Choroid plexus epithelial cell (primary cell): ENCODE results near the gene SC5D.

Experiments used
- DNase-seq: peaks from one replicate; pipeline ENCODE4 v3.0.0-alpha.2; 2010; ENCODE audit warnings: low read depth
- H3K4me3 ChIP-seq: 2 replicates; pipeline ENCODE4 v1.5.1; 2011; ENCODE audit warnings: low read depth, mild to moderate bottlenecking, control low read depth, low read length, moderate library complexity
- TF ChIP-seq, protein P1 (sequence below): conservative IDR thresholded peaks from 2 replicates; pipeline ENCODE4 v1.5.1; 2011; ENCODE audit warnings: low read depth, mild to moderate bottlenecking, control low read depth, inconsistent platforms, low read length, moderate library complexity

Gene SC5D

DNA sequence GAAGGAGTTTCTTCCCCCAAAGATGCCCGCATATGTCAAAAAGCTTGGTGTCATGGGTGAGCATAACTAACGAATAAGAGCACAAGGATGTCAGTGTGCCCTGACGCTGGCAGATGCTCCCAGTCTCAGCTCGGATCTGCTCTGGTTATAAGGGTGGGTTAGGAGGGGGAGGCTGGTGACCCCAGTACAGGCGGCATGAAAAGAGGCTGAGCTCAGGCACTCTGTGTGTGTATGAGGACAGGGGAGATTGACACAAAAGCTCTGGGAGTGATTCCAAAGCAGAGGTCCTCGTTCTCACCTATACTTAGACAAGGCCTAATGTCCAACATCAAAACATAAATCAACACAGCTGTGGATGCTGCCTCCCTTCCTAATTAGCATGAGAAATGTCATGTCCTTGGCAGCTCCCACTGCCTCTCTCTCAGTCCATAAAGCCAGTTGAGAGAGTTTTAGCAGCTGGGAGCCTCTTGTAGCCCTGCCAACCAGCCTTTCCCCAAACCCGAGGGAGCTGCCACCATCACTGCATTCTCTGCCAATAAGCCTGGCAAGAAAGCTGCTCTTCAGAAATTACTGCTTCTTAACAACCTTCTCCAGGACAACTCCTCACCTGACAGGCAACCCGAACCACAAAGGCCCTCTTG, 59.8 kb downstream of the SC5D start:
- TF ChIP-seq, protein P1, sequence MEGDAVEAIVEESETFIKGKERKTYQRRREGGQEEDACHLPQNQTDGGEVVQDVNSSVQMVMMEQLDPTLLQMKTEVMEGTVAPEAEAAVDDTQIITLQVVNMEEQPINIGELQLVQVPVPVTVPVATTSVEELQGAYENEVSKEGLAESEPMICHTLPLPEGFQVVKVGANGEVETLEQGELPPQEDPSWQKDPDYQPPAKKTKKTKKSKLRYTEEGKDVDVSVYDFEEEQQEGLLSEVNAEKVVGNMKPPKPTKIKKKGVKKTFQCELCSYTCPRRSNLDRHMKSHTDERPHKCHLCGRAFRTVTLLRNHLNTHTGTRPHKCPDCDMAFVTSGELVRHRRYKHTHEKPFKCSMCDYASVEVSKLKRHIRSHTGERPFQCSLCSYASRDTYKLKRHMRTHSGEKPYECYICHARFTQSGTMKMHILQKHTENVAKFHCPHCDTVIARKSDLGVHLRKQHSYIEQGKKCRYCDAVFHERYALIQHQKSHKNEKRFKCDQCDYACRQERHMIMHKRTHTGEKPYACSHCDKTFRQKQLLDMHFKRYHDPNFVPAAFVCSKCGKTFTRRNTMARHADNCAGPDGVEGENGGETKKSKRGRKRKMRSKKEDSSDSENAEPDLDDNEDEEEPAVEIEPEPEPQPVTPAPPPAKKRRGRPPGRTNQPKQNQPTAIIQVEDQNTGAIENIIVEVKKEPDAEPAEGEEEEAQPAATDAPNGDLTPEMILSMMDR = no peak
- no peak for DNase-seq
- no peak overlapping the region for H3K4me3 ChIP-seq

GRCh38 chr11:121354192-121354591, 61.6 kb downstream of the SC5D start:
- no peak overlapping the region for H3K4me3 ChIP-seq
- TF ChIP-seq, protein P1 = no peak
- no peak for DNase-seq

DNA sequence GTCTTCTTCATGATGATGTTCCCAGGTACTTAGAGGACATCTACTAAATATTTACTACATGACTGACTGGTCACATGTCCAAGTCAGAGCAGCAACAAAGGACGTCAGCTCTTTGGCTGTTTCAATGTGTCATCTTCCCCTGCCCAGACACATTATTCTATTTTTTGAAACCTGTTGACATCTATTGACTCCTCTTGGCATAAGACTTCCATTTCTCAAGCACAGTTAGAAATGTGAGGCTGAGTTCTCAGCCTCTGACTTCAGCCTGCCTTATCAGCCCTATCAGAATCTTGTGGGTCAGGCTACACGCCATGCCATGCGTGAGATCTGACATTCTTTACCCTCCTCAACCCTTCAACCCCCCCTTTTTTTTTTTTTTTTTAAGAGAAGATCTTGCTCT, 63.8 kb downstream of the SC5D start:
- DNase-seq = no peak
- no peak overlapping the region for H3K4me3 ChIP-seq
- TF ChIP-seq, protein P1 = no peak
